ENCODE results near the gene KRTAP9-2.
"Not testable (repeated sequence)": the region's sequence is repeated elsewhere in the genome, so short reads cannot be mapped to it uniquely, and the experiment has no call there.

DNA sequence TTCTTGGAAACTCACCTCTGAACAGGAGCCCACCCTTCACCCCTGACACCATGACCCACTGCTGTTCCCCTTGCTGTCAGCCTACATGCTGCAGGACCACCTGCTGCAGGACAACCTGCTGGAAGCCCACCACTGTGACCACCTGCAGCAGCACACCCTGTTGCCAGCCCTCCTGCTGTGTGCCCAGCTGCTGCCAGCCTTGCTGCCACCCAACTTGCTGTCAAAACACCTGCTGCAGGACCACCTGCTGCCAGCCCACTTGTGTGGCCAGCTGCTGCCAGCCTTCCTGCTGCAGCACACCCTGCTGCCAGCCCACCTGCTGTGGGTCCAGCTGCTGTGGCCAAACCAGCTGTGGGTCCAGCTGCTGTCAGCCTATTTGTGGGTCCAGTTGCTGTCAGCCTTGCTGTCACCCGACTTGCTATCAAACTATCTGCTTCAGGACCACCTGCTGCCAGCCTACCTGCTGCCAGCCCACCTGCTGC, 36.6 kb upstream of the KRTAP9-2 start, which contains the start of gene KRTAP9-1:
- TF ChIP-seq, protein P1, sequence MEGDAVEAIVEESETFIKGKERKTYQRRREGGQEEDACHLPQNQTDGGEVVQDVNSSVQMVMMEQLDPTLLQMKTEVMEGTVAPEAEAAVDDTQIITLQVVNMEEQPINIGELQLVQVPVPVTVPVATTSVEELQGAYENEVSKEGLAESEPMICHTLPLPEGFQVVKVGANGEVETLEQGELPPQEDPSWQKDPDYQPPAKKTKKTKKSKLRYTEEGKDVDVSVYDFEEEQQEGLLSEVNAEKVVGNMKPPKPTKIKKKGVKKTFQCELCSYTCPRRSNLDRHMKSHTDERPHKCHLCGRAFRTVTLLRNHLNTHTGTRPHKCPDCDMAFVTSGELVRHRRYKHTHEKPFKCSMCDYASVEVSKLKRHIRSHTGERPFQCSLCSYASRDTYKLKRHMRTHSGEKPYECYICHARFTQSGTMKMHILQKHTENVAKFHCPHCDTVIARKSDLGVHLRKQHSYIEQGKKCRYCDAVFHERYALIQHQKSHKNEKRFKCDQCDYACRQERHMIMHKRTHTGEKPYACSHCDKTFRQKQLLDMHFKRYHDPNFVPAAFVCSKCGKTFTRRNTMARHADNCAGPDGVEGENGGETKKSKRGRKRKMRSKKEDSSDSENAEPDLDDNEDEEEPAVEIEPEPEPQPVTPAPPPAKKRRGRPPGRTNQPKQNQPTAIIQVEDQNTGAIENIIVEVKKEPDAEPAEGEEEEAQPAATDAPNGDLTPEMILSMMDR (IDR thresholded peaks at IDR 0.05) = not testable (repeated sequence)
- TF ChIP-seq POLR2A (IDR thresholded peaks at IDR 0.05) = not testable (repeated sequence)
